Measurements from ENCODE around the gene SMIM28.

SMIM28 gene

DNA sequence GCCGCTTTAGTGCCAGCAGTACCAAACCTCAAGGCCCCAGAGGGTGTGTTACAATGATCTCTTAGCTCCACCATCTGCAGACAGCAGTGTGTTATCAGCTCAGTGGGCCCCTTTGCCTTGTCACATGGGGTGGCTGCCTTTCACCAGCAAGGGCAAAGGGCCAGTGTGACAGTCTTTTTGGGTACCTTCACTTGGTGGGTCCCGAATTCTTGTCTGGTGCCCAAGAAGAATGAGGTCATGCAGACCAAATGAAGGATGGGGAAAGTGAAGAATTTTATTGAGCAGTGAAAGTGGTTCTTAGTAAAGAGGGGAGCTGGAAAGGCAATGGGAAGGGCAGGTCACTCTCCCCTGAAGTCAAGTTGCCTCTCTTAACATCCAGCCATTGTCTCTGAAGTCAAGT is 2.9 kb upstream of the SMIM28 start:
- no peak for DNase-seq

DNA sequence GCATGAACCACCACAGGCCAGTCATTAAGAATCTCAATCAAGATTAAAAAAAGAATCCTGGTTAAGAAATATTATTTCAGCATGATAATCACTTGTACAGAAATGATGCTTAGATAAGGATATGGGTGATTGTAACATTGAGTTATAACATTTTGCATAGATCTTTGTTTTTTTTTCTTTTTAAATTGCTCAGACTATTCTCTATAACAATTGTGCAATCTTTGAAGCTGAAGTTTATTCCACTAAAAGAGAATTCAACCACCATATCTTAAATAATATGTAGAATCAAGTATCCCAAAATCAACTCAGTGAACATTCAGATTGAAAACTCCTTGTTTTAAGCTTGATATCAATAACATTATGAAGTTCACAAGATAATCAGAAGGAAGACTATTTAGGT is 663 bp upstream of the SMIM28 start:
- no peak for DNase-seq

DNA sequence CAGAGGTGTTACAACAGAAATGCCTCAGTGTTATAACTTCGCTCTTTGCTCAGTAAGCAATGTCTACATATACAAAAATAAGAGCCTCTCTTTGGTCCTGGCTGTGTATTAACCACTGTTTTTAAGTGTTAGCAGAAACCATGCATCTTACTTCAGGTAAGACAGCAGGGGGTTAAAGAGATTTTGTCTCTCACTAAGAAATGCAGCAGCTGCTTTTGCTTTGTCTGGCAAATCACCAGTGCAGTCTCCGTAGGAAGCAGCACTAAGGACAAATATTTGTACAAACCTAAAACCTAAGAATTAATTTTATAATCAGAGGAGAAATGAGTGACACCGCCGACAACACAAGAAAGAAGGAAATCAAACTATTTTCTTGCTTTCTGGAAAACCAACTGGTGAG is 758 bp downstream of the SMIM28 start:
- no peak for DNase-seq

DNA sequence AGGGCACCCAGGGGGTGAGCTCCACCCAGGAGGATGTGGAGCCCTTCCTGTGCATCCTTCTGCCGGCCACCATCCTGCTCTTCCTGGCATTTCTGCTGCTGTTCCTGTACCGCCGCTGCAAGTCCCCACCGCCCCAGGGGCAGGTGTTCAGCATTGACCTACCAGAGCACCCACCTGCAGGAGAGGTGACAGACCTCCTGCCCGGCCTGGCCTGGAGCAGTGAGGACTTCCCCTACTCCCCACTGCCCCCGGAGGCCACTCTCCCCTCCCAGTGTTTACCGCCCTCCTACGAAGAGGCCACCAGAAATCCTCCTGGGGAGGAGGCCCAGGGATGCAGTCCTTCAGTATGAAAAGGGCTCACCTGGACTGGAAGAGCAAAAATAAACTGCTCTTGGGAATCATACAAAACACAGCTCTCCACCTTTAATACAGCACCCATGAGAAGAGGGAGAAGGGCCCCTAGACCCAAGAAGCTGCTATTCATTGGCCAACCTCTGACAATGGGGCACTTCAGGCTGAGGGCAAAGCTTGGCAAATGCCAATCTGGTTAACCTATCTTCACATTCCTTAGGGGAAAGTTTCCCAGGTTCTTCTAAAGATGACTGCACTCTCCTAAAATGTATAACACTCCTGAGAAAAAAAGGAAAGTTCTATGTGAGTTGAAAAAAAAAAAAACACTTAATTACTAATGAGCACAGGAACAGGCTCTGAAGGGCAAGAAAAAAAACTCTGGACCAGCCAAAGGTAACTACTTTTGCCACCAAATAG is 5.0 kb downstream of the SMIM28 start:
- DNase-seq = no peak

DNA sequence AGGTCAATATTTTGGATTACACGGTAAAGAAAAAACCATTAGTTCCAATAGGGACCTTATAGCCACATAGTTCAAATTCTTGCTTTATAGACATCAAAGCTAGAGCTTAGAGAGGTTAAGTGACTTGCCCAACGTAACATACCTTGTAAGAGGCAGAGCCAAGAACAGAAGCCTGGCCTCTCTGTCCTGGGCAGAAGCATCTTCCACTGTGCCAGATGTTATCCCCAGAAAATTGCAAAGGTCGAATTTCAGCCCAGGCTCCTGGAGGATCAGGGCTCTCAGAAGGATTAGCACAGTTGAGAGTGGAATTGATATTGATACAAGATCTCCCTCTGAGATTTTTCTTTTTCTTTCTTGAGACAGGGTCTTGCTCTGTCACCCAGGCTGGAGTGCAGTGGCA is 6.1 kb downstream of the SMIM28 start:
- no peak for DNase-seq

DNA sequence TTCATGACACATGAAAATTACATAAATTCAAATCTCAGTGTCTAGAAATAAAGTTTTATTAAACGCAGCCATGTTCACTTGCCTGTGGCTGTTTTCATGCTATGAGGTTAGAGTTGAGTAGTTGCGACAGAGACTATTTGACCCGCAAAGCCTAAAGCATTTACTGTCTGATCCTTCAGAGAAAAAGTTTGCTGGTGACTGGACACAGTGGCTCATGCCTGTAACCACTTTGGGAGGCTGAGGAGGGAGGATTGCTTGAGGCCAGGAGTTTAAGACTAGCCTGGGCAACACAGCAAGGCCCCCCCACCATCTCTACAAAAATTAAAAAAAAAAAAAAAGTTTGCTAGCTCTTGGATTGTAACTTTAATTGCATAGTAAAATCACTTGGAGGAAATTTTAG is 9.2 kb downstream of the SMIM28 start:
- no peak for DNase-seq

DNA sequence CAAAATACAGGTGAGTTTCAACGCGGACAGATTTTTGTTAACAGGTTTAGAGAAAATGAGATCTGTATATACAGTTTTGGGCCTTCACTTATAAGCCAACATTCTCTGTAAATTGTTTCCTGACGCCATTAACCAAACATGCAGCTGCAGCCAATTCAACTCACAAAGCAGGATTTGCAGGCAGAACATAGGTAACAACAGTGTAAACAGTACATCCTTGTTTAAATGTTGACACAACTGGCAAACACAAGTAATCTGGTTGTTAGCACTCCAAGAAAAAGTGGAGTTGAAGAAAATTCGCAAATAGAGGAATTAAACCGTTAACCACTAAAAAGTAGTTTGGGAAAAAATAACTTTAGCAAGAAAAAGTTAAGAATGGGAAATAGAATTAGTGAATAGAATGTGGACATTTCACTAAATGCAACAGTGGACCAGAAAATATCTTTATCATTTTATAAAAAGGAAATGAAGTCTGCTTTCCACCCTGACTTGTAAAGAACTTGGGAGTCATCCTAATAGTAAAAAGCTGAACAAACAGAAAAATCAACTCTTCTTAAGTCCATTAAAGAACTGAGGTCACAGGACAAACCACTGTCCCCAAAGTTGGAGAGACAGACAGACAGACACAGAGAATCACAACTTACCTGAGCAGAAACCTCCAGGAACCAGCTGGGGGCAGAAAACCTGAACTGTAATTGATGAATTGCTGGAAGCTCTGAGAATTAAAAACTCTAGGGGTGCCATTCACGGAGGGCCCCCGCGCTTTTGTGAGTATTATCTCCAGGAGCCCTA is 10.1 kb downstream of the SMIM28 start:
- no peak for DNase-seq

DNA sequence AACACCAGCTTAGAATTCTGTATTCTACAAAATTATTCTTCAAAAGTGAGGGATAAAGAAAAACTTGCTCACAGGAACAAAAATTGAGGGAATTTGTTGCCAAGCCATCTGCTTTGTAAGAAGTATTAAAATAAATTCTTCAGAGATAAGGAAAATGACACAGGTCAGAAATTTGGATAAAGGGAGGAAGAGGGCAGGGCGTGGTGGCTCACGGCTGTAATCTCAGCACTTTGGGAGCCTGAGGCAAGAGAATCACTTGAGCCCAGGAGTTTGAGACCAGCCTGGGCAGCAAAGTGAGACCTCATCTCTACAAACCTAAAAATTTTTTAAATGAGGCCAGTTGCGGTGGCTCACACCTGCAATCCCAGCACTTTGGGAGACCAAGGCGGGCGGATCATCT is 11.8 kb downstream of the SMIM28 start:
- DNase-seq = no peak

DNA sequence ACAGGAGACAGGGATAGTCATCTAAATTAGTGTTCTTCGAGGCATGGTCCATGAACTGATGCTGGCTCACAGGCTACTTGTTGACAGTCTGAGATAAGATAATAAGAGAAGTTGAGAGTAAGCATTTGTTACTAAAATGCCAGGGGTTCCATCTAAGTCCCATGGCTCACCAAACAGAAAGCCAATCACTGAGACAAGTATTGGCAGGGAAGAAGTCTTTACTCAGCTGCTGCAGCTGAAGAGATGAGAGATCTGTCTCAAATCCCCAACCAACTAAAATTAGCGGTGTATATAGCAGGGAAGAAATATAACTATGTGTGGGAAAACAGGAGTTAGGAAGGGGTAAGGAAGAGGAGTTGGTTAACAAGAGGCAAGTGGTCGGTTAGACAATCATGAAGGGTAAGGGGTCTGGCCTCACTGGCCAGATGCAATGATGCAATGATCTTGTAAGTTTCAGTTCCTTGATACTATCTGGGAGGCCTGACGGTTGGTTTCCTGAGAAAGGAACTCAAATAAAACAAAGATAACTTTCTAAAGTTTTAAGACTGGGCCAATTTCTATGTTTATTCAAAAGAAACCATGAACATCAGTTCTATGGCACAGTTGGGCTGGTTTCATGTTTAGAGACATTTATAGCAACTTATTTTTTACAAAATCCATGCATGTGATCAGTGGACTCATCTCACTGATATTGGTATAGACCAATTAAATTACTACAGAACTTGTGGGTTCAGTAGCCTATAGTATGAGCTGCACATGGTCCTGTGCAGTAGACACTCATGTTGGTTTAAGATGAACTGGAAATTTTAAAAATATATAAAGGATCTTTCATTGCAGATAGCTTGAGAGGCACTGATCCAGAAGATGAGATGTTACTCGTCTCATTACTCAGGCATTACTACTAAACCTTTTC is 16.4 kb downstream of the SMIM28 start:
- no peak for DNase-seq

DNA sequence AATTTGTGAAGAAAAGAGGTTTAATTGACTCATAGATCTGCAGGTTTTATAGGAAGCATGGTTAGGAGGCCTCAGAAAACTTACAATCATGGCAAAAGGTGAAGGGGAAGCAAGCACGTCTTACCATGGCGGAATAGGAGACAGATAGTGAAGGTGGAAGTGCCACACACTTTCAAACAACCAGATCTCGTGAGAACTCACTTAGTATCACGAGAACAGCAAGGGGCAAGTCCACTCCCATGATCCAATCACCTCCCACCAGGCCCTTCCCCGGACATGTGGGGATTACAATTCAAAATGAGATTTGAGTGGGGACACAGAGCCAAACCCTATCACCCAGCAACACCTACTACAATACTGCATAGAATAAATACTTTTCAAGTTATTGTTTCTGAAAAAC is 19.0 kb downstream of the SMIM28 start:
- DNase-seq = no peak

DNA sequence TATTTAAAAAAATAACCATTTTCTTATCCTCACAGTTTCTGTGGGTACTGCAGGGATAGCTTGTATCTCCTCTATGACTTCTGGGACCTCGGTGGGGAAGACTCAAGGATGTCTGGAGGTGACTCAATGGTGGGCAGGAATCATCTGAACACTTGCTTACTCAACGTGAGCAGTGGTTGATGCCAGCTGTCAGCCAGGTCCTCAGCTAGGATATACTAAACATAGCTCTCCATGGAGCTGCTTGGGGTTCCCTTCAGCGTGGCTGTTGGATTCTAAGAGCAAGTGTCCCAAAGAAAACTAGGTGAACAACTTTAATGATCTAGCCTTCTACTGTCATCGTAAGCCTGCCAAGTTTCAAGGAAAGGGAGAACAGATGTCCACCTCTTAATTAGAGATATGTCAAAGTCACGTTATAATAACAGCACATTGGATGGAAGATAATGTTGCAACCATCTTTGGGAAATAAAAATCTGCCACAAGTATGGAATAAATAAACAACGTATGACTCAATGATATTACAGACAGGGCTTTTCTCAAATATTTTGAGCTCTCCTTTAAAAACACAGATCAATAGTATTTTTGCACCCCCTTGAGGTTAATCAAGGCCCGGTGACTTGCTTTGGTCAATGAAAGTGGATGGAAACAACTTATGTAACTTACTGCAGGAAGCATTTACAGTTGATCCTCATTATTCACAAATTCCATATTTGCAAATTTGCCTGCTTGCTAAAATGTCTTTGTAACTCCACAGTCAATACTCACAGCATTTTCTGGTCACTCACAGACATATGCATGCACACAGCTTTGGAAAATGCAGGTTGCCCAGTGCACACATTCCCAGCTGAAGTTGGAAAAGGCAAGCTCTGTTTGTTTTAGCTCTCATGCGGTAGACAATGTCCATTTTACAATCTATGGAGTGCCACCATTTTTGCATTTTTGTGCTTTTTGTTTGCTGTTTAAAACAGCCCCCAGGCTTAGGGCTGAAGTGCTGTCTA is 19.7 kb downstream of the SMIM28 start:
- no peak for DNase-seq

DNA sequence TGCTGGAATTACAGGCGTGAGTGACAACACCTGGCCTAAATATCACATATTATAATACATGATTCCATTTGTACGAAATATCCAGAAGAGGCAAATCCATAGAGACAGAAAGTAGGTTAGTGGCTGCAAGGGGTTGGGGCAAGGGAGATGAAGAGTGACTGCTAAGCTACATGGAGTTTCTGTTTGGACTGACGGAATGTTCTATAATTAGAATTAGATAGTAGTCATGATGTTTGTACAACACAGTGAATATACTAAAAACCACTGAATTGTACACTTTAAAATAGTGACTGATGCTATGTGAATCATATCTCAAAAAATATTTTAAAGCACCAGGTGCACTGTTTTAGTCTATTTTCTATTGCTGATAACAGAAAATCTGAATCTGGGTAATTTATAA is 22.6 kb downstream of the SMIM28 start:
- no peak for DNase-seq

DNA sequence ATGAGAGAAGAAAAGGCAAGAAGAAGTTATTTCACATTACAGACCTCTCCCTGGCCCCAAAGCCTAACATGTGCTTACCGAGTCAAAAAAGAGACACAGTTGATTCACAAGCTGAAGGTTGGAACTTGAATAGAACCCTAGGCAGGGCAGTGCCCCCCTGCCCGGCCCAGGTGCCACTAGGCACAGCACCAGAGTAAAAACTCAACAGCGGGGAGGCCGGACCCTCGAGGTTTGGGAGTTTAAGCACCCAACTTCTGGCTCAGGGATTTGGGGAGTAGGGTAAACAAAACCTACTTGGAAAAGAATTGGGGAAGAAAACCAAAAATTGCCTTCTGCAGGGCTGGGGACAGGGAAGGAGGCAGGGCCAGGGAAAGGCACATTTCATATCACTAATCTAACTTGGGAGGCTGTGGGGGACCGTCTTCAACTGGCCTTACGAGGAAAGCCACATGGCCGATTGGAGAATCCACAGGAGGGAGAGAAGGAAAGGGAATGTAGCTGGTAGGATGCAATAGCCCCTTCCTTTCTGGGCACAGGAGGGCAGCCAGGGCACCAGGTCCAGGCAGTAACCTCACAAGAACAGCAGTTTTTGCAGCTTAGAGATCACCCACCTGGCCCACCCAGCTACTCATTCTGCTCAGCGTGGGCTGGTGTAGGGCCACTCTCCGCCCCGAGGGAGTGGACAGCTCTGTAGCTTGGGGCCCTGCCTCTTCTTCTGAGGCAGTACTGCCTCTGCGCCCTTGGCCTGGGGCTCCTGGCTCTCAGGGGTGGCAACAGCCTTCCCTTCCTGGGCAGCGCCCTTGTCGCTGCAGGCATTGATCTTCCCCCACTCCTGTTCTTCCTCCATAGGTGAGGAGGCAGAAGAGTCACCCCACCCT is 24.5 kb downstream of the SMIM28 start:
- DNase-seq = no peak

DNA sequence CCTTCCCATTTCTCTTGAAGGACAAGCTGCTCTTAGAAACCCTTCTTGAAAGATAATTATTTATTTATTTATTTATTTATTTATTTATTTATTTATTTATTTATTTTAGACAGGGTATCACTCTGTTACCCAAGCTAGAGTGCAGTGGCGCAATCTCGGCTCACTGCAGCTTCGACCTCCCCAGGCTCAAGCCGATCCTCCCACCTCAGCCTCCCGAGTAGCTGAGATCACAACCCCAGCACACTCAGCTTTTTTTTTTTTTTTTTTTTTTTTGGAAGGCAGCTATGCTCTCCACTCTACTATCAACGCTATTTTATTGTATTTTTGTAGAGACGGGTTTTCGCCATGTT is 25.1 kb downstream of the SMIM28 start:
- no peak for DNase-seq

DNA sequence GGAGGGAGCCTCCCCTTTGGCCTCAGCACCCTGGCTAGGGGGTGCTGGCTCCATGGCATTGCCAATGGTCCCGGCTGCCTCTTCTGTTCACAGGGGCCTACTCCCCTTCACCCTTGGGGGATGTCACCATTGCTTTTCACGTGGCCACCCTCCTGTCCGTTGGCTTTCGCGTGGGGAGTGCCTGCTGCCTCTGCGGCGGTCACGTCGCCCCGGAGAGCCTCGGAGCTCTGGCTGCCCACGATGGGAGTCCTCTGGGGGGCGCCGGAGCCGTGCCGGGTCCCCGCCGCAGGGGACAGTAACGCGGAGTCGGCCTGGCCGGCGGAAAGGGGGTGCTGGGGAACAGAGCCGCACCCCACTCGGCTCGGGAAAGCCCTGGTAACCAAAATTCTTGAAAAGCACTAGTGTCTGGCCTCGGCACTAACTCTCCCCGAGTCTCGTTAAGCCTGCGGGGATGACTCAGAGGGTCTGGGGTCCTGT is 25.7 kb downstream of the SMIM28 start:
- DNase-seq = no peak

DNA sequence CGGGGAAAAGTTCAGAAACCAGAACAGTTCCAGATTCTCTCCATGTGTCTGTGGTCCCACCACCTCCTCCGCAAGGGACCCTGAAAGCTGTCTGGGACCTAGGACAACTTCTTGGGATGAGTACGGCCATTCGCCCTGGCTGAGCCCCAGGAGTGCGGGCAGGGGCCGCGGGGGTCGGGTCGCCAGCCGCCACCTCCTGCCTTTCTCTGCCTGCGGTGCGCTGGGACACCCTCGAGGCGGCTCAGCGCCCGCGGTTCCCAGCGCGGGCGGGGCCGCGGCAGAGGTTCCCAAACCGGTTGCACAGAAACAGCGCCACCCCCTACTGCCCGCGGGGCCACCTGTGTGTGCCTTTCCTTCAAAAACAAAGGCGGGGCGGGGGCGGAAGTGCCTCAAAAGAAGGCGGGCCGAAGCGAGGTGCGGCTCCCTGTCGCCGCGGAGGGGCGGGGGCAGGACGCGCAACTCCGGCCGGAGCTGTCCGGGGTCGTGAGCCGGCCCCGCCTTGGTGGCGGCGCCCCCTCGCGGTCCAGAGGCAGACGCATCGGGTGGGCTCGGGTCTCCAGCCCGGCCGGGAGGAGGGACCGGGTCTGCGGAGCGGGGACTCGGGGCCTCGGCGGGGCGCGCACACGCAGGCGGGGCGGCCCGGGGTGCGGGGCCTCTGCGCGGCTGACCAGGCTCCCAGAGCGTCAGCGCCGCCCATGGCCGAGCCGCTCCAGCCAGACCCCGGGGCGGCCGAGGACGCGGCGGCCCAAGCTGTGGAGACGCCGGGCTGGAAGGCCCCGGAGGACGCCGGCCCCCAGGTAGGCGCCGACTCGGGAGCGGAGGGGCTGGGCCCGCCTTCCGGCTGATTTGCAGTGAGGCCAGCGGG is 26.3 kb downstream of the SMIM28 start, which contains the start of gene HEBP2:
TSS of gene HEBP2 (plus strand) at position 423 of the 865 bp plus-strand sequence. CDS start at position 696, 273 bp downstream.
- DNase-seq = peak; percentile 75

DNA sequence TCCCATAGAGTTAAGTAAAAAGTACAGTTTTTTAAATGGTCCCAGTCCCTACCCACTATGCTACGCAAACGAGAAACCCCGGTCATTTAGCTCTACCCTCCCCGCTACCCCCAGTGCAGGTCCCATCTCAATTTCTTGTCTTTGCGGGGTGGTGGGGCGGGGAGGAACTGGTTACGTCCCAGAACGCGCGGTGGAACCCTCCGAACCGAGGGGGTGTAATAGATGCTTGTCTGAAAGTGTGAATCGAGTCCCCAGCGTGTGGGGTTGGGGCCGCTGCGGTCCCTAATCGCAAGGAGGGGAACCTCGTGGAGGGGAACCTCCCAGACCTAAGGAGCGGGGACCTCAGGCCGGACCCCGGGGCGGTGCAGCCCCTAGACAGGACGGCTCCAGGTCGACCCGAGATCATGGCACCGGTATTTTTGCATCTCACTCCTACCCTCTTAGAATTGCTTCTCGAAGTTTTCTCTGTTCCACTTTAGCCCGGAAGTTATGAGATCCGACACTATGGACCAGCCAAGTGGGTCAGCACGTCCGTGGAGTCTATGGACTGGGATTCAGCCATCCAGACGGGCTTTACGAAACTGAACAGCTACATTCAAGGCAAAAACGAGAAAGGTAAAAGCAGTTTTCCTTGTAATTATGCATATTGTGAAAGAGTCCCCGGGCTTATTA is 27.1 kb downstream of the SMIM28 start:
- DNase-seq = no peak

DNA sequence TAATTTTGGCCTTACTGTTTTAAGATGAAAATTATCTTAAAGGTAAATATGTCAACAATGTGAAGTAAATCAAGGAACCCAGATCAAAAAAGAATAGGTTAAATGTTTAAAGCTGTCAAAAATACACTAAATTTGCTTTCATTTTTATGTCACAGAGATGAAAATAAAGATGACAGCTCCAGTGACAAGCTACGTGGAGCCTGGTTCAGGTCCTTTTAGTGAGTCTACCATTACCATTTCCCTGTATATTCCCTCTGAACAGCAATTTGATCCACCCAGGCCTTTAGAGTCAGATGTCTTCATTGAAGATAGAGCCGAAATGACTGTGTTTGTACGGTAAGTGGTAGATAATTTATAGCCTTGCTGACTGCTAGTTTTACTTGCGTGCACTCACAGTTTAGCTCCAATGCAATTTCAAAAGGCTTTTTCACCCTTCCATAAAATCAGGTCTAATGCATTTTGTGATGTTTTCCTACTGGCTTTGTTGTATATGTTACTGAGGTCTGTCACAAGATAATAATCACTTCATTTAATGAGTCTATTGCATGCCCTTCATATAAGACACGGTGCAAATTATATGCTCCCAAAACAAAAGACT is 28.2 kb downstream of the SMIM28 start:
- DNase-seq = no peak

DNA sequence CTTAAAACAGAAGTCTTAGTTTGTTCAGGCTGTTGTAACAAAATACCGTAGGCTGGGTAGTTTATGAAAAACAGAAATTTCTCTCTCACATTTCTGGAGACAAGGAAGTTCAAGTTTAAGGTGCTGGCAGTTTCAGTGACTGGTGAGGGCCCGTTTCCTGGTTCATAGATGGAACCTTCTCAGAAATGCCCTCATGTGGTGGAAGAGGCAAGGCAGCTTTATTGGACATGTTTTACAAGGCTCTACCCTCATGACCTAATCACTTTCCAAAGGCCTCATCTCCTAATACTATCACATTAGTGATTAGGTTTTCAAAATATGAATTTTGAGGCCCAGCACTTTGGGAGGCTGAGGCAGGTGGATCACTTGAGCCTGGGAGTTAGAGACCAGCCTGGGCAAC is 28.7 kb downstream of the SMIM28 start:
- DNase-seq = no peak

Measured in NCI-H1048 (cell line).